ENCODE measurements around the gene CUEDC1.

DNA sequence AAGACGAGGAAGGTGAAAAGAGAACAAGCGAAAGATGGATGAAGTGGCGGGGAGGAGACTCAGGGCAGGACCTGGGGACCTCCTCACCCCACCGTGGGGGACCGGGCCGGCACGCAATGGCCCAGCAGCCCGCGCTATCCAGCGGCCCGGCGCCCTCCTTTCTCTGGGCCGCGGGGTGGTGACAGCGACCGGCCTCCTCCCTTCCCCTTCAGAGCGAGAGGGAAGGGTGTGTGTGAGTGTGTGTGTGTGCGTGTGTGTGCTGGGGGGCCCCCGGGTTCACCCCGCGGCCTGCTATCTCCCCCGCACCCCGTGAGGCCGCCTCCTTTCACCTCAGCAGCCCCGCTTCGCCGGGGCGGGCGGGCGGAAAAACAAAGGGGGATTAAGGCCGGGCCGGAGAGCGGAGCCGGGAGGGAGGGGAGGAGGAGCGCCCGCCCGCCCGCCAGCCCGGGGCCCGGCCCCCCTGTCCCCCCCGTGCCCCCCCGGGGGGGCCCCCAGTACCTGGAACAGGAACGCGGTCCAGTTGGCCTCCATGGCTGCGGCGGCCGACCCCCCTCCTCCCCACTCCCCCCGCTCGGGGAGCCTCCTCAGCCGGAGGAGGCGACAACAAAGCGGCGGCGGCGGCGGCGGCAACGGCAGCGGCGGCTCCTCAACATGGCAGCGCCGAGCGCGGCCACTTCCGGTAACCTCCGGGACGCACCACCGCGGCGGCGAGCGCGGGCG is 32.5 kb upstream of the CUEDC1 start, which contains the start of gene VEZF1:
- TF ChIP-seq, protein P1, sequence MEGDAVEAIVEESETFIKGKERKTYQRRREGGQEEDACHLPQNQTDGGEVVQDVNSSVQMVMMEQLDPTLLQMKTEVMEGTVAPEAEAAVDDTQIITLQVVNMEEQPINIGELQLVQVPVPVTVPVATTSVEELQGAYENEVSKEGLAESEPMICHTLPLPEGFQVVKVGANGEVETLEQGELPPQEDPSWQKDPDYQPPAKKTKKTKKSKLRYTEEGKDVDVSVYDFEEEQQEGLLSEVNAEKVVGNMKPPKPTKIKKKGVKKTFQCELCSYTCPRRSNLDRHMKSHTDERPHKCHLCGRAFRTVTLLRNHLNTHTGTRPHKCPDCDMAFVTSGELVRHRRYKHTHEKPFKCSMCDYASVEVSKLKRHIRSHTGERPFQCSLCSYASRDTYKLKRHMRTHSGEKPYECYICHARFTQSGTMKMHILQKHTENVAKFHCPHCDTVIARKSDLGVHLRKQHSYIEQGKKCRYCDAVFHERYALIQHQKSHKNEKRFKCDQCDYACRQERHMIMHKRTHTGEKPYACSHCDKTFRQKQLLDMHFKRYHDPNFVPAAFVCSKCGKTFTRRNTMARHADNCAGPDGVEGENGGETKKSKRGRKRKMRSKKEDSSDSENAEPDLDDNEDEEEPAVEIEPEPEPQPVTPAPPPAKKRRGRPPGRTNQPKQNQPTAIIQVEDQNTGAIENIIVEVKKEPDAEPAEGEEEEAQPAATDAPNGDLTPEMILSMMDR (conservative IDR thresholded peaks at IDR 0.05 in 1 of 2, IDR thresholded peaks at IDR 0.05 in 1 of 2; ENCODE audit: extremely low read depth in 1 of 2, insufficient read depth in 1 of 2, low read depth in 1 of 2, low read length in 2 of 2) = no peak
- no peak for TF ChIP-seq EZH2 (IDR thresholded peaks at IDR 0.05; ENCODE audit: borderline replicate concordance, low read length)
